Trophoblast cell (in vitro differentiated cells and primary cell): ENCODE results near the gene HADHB.

Experiments used
- DNase-seq, 2 donors: peaks; one replicate each; pipeline ENCODE4 v3.0.0-alpha.2; 2016
- H2AFZ ChIP-seq: 2 replicates; pipeline ENCODE4 v1.6.1; 2013; ENCODE audit warnings: low read length, moderate library complexity, mild to moderate bottlenecking; ENCODE audit not compliant: insufficient read depth, poor library complexity
- H2AK5ac ChIP-seq: 2 replicates; pipeline ENCODE4 v1.6.1; 2013; ENCODE audit warnings: mild to moderate bottlenecking, low read length
- H2BK120ac ChIP-seq: 2 replicates; pipeline ENCODE4 v1.6.1; 2013; ENCODE audit warnings: low read length, mild to moderate bottlenecking, moderate library complexity; ENCODE audit not compliant: insufficient read depth, poor library complexity
- H2BK12ac ChIP-seq: 2 replicates; pipeline ENCODE4 v1.6.1; 2013; ENCODE audit warnings: mild to moderate bottlenecking, low read length, moderate library complexity
- H2BK5ac ChIP-seq: 2 replicates; pipeline ENCODE4 v1.6.1; 2013; ENCODE audit warnings: low read length, low read depth, moderate library complexity, mild to moderate bottlenecking; ENCODE audit not compliant: poor library complexity
- H3K14ac ChIP-seq: 2 replicates; pipeline ENCODE4 v1.6.1; 2013; ENCODE audit warnings: mild to moderate bottlenecking, low read length
- H3K18ac ChIP-seq: 2 replicates; pipeline ENCODE4 v1.6.1; 2013; ENCODE audit warnings: mild to moderate bottlenecking, low read length
- H3K23ac ChIP-seq: 2 replicates; pipeline ENCODE4 v1.6.1; 2013; ENCODE audit warnings: low read length
- H3K27ac ChIP-seq: 2 replicates; pipeline ENCODE4 v1.5.1; 2013; ENCODE audit warnings: low read depth, mild to moderate bottlenecking, inconsistent platforms, low read length, moderate library complexity
- H3K27me3 ChIP-seq: 2 replicates; pipeline ENCODE4 v1.6.1; 2013; ENCODE audit warnings: inconsistent platforms, mild to moderate bottlenecking, low read length, moderate library complexity; ENCODE audit not compliant: insufficient read depth
- H3K36me3 ChIP-seq, 2 experiments: 1 replicate in 1 of 2; 2 replicates in 1 of 2; pipeline ENCODE4 v1.6.1; 2013; ENCODE audit warnings: low read length in 2 of 2, mild to moderate bottlenecking in 2 of 2, moderate library complexity in 1 of 2; ENCODE audit not compliant: insufficient read depth in 2 of 2, control insufficient read depth in 1 of 2
- H3K4ac ChIP-seq: 2 replicates; pipeline ENCODE4 v1.6.1; 2013; ENCODE audit warnings: low read depth, mild to moderate bottlenecking, low read length, moderate library complexity
- H3K4me1 ChIP-seq, 2 experiments: 1 replicate in 1 of 2; 2 replicates in 1 of 2; pipeline ENCODE4 v1.6.1; 2013; ENCODE audit warnings: low read length in 2 of 2, mild to moderate bottlenecking in 2 of 2, moderate library complexity in 1 of 2; ENCODE audit not compliant: insufficient read depth in 2 of 2, control insufficient read depth in 1 of 2
- H3K4me2 ChIP-seq: 2 replicates; pipeline ENCODE4 v1.6.1; 2013; ENCODE audit warnings: inconsistent platforms, mild to moderate bottlenecking, low read length, moderate library complexity
- H3K4me3 ChIP-seq: 2 replicates; pipeline ENCODE4 v1.5.1; 2013; ENCODE audit warnings: mild to moderate bottlenecking, low read depth, low read length, inconsistent platforms
- H3K79me1 ChIP-seq: one replicate; pipeline ENCODE4 v1.6.1; 2013; ENCODE audit warnings: low read length
- H3K79me2 ChIP-seq: 2 replicates; pipeline ENCODE4 v1.6.1; 2013; ENCODE audit warnings: low read length, mild to moderate bottlenecking; ENCODE audit not compliant: control insufficient read depth, insufficient read depth, poor library complexity
- H3K9ac ChIP-seq: 2 replicates; pipeline ENCODE4 v1.6.1; 2013; ENCODE audit warnings: mild to moderate bottlenecking, low read length
- H3K9me3 ChIP-seq: 2 replicates; pipeline ENCODE4 v1.6.1; 2013; ENCODE audit warnings: low read depth, mild to moderate bottlenecking, control low read depth, inconsistent platforms, low read length; ENCODE audit not compliant: insufficient read depth
- H4K12ac ChIP-seq: 2 replicates; pipeline ENCODE4 v1.6.1; 2013; ENCODE audit warnings: low read depth, mild to moderate bottlenecking, low read length, moderate library complexity
- H4K8ac ChIP-seq: 2 replicates; pipeline ENCODE4 v1.6.1; 2013; ENCODE audit warnings: low read depth, mild to moderate bottlenecking, low read length, moderate library complexity
- H4K91ac ChIP-seq: one replicate; pipeline ENCODE4 v1.6.1; 2013; ENCODE audit warnings: low read depth, mild to moderate bottlenecking, low read length, moderate library complexity
- WGBS: extraction: QIAGEN DNeasy Blood & Tissue Kit; methylation state at CpG from one replicate; pipeline ENCODE4 v1.1.7; 2013; ENCODE audit warnings: missing lambda C conversion rate; ENCODE audit not compliant: insufficient read length, insufficient coverage; ENCODE audit errors: extremely low coverage; 5-methylcytosine and 5-hydroxymethylcytosine counted together

The HADHB gene

DNA sequence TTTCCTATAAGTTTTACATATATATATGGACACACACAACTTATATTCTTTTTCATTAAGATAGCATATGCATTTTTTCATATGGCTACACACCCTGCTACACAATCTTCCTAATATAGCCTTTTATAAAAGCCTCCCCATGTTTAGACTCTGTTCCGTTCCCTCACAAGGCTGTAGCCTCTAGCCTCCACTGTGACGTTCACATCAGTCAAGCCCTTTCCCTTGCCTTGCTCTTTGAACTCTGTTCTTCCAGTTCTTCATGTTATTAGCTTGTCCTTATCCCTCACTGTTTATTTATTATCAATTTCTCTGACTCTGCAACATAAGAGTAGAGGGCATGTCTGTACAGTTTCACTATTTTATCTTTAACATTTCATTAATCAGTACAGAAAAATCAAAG is 38.9 kb downstream of the HADHB start:
- Histone ChIP-seq H3K4ac (no peak overlapping the region), H4K91ac (no peak overlapping the region), H2AFZ (no peak overlapping the region), H2BK5ac (no peak overlapping the region), H2BK120ac (no peak overlapping the region), H3K36me3 (peaks cover 22 to 26% of the 10 kb centered on the region in 2 experiments), H4K8ac (no peak overlapping the region), H3K18ac (no peak overlapping the region), H3K4me2 (no peak overlapping the region), H2BK12ac (no peak overlapping the region), H3K23ac (no peak overlapping the region), H2AK5ac (no peak overlapping the region), H3K9ac (no peak overlapping the region), H3K4me1 (no peaks in the 10 kb centered on the region), H3K9me3 (no peaks in the 10 kb centered on the region), H4K12ac (no peak overlapping the region), H3K79me2 (no peaks in the 10 kb centered on the region), H3K79me1 (no peaks in the 10 kb centered on the region), H3K27ac (no peak overlapping the region), H3K14ac (no peak overlapping the region), H3K27me3 (no peaks in the 10 kb centered on the region), H3K4me3 (no peak overlapping the region)
- WGBS, result no CpG with 5 or more reads among the region's 2 CpGs
- DNase-seq, result no peak

DNA sequence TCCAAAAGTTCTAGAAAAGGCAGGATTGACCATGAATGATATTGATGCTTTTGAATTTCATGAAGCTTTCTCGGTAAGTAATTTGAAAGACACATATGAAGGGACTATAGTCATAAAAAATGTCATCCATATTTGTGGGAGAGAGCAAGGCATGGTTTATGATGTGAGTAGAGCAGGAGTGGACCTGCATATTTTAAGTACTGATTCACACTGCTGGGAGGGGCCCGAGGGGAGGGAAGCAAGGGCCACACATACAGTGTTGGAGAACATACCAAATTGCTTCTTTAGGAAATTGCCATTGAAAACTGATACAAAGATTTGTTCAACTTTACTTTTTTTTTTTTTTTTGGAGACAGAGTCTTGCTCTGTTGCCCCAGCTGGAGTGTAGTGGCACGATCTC is 39.4 kb downstream of the HADHB start:
- no peak overlapping the region for H4K91ac ChIP-seq
- H3K9me3 ChIP-seq, result no peaks in the 10 kb centered on the region
- no peak overlapping the region for H2AFZ ChIP-seq
- no peak overlapping the region for H2BK5ac ChIP-seq
- no peak overlapping the region for H2AK5ac ChIP-seq
- no peak overlapping the region for H3K23ac ChIP-seq
- H3K27ac ChIP-seq, result no peak overlapping the region
- H3K14ac ChIP-seq, result no peak overlapping the region
- no peak overlapping the region for H4K8ac ChIP-seq
- peak; percentile 68 to 71 for DNase-seq
- no peak overlapping the region for H4K12ac ChIP-seq
- no peak overlapping the region for H3K9ac ChIP-seq
- no peak overlapping the region for H3K18ac ChIP-seq
- no peaks in the 10 kb centered on the region for H3K27me3 ChIP-seq
- H3K4me2 ChIP-seq, result no peak overlapping the region
- no peak overlapping the region for H2BK120ac ChIP-seq
- H2BK12ac ChIP-seq, result no peak overlapping the region
- peaks cover 20 to 24% of the 10 kb centered on the region in 2 experiments for H3K36me3 ChIP-seq
- H3K79me2 ChIP-seq, result no peaks in the 10 kb centered on the region
- no peak overlapping the region for H3K4me3 ChIP-seq
- H3K79me1 ChIP-seq, result no peaks in the 10 kb centered on the region
- H3K4me1 ChIP-seq, result no peaks in the 10 kb centered on the region
- no peak overlapping the region for H3K4ac ChIP-seq
- no CpG with 5 or more reads among the region's 3 CpGs for WGBS

DNA sequence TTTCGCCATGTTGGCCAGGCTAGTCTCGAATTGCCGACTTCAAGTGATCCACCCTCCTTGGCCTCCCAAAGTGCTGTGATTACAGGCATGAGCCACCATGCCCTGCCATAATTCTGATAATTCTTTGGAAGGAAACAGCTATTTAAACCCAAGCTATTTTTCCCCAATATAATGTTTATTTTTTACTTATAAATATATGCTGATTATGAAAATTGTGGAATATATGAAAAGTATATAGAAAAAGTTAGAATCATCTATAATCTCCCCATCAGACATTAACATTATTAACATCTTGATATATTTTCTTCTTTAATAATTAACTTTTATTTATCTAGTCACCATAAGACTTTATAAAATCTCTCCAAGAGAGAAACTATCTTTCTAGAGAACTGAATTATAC is 41.2 kb downstream of the HADHB start:
- H3K14ac ChIP-seq, result no peak overlapping the region
- H3K9me3 ChIP-seq, result no peaks in the 10 kb centered on the region

DNA sequence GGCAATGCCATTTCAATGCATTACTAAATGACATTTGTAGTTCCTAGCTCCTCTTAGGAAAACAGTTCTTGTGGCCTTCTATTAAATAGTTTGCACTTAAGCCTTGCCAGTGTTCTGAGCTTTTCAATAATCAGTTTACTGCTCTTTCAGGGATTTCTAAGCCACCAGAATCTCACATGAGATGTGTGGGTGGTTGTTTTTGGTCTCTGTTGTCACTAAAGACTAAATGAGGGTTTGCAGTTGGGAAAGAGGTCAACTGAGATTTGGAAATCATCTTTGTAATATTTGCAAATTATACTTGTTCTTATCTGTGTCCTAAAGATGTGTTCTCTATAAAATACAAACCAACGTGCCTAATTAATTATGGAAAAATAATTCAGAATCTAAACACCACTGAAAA is 45.3 kb downstream of the HADHB start:
- H3K4me2 ChIP-seq, result no peak overlapping the region
- WGBS, result no CpG with 5 or more reads among the region's 1 CpG
- H4K8ac ChIP-seq, result no peak overlapping the region
- no peaks in the 10 kb centered on the region for H3K79me1 ChIP-seq
- H2AFZ ChIP-seq, result no peak overlapping the region
- no peak overlapping the region for H4K12ac ChIP-seq
- no peak overlapping the region for H3K4ac ChIP-seq
- H2BK12ac ChIP-seq, result no peak overlapping the region
- H3K27me3 ChIP-seq, result no peaks in the 10 kb centered on the region
- no peak overlapping the region for H3K27ac ChIP-seq
- H3K4me3 ChIP-seq, result no peak overlapping the region
- no peak overlapping the region for H2AK5ac ChIP-seq
- no peak overlapping the region for H4K91ac ChIP-seq
- no peak overlapping the region for H2BK5ac ChIP-seq
- no peaks in the 10 kb centered on the region for H3K4me1 ChIP-seq
- no peak overlapping the region for H3K18ac ChIP-seq
- no peak overlapping the region for H3K9ac ChIP-seq
- no peaks in the 10 kb centered on the region for H3K79me2 ChIP-seq
- no peaks in the 10 kb centered on the region for H3K9me3 ChIP-seq
- H3K14ac ChIP-seq, result no peak overlapping the region
- H2BK120ac ChIP-seq, result no peak overlapping the region
- no peak overlapping the region for H3K23ac ChIP-seq
- no peak for DNase-seq
- H3K36me3 ChIP-seq, result peaks cover 11 to 13% of the 10 kb centered on the region in 2 experiments

More for the DNA sequence above, 41.2 kb downstream of the HADHB start:
- H4K8ac ChIP-seq, result no peak overlapping the region
- no peak overlapping the region for H3K27ac ChIP-seq
- no peak overlapping the region for H2BK12ac ChIP-seq
- no peak overlapping the region for H3K23ac ChIP-seq
- no peak overlapping the region for H4K91ac ChIP-seq
- no peak overlapping the region for H3K18ac ChIP-seq
- H3K27me3 ChIP-seq, result no peaks in the 10 kb centered on the region
- no peak overlapping the region for H4K12ac ChIP-seq
- H3K36me3 ChIP-seq, result peaks cover 14 to 18% of the 10 kb centered on the region in 2 experiments
- H2BK5ac ChIP-seq, result no peak overlapping the region
- no peak overlapping the region for H3K4me3 ChIP-seq
- no peak overlapping the region for H2BK120ac ChIP-seq
- no peak overlapping the region for H3K9ac ChIP-seq
- no peaks in the 10 kb centered on the region for H3K4me1 ChIP-seq
- H3K4me2 ChIP-seq, result no peak overlapping the region
- no peak overlapping the region for H3K4ac ChIP-seq
- DNase-seq, result no peak
- H2AK5ac ChIP-seq, result no peak overlapping the region
- no peaks in the 10 kb centered on the region for H3K79me1 ChIP-seq
- H3K79me2 ChIP-seq, result no peaks in the 10 kb centered on the region
- no peak overlapping the region for H2AFZ ChIP-seq
- no CpG with 5 or more reads among the region's 3 CpGs for WGBS
